HepG2 (cell line): ENCODE results near the gene TACC3. TPM values are rescaled to one million over a fixed set of nuclear protein-coding genes. Genes with fewer than 3 reads are reported as not detected.

ENCODE experiments used
- HDAC1 ChIP-seq: sonication (generic); formaldehyde crosslinking; IDR thresholded peaks from 2 replicates; pipeline ENCODE4 v1.5.1; 2020; ENCODE audit warnings: mild to moderate bottlenecking, missing genetic modification reagents
- MED8 ChIP-seq: sonication (generic); formaldehyde crosslinking; IDR thresholded peaks from 2 replicates; pipeline ENCODE4 v1.8.1; 2023; ENCODE audit warnings: mild to moderate bottlenecking, missing genetic modification reagents; ENCODE audit not compliant: insufficient replicate concordance
- NFKB2 ChIP-seq: sonication (generic); formaldehyde crosslinking; IDR thresholded peaks from 2 replicates; pipeline ENCODE4 v1.4.0; 2020; ENCODE audit warnings: missing genetic modification reagents, borderline replicate concordance
- REL ChIP-seq: sonication (generic); formaldehyde crosslinking; conservative IDR thresholded peaks from 2 replicates; pipeline ENCODE4 v1.8.0; 2022; ENCODE audit warnings: mild to moderate bottlenecking, missing genetic modification reagents, moderate library complexity
- SIX1 ChIP-seq: sonication (generic); formaldehyde crosslinking; IDR thresholded peaks from 2 replicates; pipeline ENCODE4 v1.4.0; 2020; ENCODE audit warnings: missing genetic modification reagents, borderline replicate concordance
- SOX5 ChIP-seq: IDR thresholded peaks from 2 replicates; pipeline ENCODE4 v1.6.1; 2016; ENCODE audit warnings: borderline replicate concordance
- SPEN ChIP-seq: sonication (generic); formaldehyde crosslinking; IDR thresholded peaks from 2 replicates; pipeline ENCODE4 v1.5.1; 2020; ENCODE audit warnings: low read depth, mild to moderate bottlenecking, missing genetic modification reagents
- TAF15 ChIP-seq: fragments of 200-400 bp; formaldehyde crosslinking; IDR thresholded peaks from one replicate; pipeline ENCODE4 v1.6.1; 2018; ENCODE audit warnings: mild to moderate bottlenecking, low read depth, low read length; ENCODE audit not compliant: poor library complexity, severe bottlenecking
- XRCC5 ChIP-seq: fragments of 200-400 bp; formaldehyde crosslinking; optimal IDR thresholded peaks from 2 replicates; pipeline ENCODE3; 2017; ENCODE audit warnings: mild to moderate bottlenecking, low read length
- ZNF224 ChIP-seq: sonication (generic); formaldehyde crosslinking; IDR thresholded peaks from 2 replicates; pipeline ENCODE4 v1.5.0; 2020; ENCODE audit warnings: mild to moderate bottlenecking, missing genetic modification reagents
- ZNF367 ChIP-seq: sonication (generic); formaldehyde crosslinking; IDR thresholded peaks from 2 replicates; pipeline ENCODE4 v1.4.0; 2020; ENCODE audit warnings: missing genetic modification reagents, borderline replicate concordance
- ZNF766 ChIP-seq: sonication (generic); formaldehyde crosslinking; IDR thresholded peaks from 2 replicates; pipeline ENCODE4 v1.5.0; 2020; ENCODE audit warnings: missing genetic modification reagents, borderline replicate concordance
- polyA plus RNA-seq, 8 experiments: library from polyadenylated mRNA; depleted of rRNA in 3 of 8; stranded (reverse) in 7 of 8; unstranded in 1 of 8; fragments of >200 nt; fragmentation: Illumina TruSeq in 4 of 8; extraction: Trizol in 4 of 8; gene quantifications; 2 replicates each; pipeline versions ENCODE4 v1.2.1 to v1.2.3, GENCODE V29; 2011 to 2016; ENCODE audit warnings: low read depth in 4 of 8, missing spikeins in 1 of 8, mixed read lengths in 1 of 8; ENCODE audit not compliant: insufficient read depth in 1 of 8
- total RNA-seq, 5 experiments: library from RNA; depleted of rRNA; stranded (reverse); fragments of >200 nt; fragmentation: Illumina TruSeq; extraction: Trizol; gene quantifications; 2 replicates each; pipeline ENCODE4 v1.2.3, GENCODE V29; 2016; ENCODE audit warnings: low read depth in 1 of 5
- TF ChIP-seq, protein P1 (sequence below): sonication (generic); formaldehyde crosslinking; IDR thresholded peaks from 2 replicates; pipeline ENCODE4 v1.4.0; 2020; ENCODE audit warnings: missing genetic modification reagents
- TF ChIP-seq, protein P2 (sequence below): sonication (generic); formaldehyde crosslinking; IDR thresholded peaks from 2 replicates; pipeline ENCODE4 v1.4.0; 2020; ENCODE audit warnings: missing genetic modification reagents
- TF ChIP-seq, protein P3 (sequence below): fragments of 450-650 bp; IDR thresholded peaks from 2 replicates; pipeline ENCODE4 v1.6.1; 2017
- TF ChIP-seq, protein P4 (sequence below): IDR thresholded peaks from 2 replicates; pipeline ENCODE4 v1.6.1; 2018; ENCODE audit warnings: missing genetic modification reagents, mild to moderate bottlenecking, missing compliant biosample characterization
- TF ChIP-seq, protein P5 (sequence below): sonication (generic); formaldehyde crosslinking; IDR thresholded peaks from 2 replicates; pipeline ENCODE4 v1.4.0; 2020; ENCODE audit warnings: mild to moderate bottlenecking, missing genetic modification reagents
- TF ChIP-seq, protein P6 (sequence below): sonication (generic); formaldehyde crosslinking; IDR thresholded peaks from 2 replicates; pipeline ENCODE4 v1.8.0; 2022; ENCODE audit warnings: mild to moderate bottlenecking, missing genetic modification reagents

The TACC3 gene
- total and polyA plus RNA-seq, 2 of the 13 experiments (the other 11 are each of a cell fraction or from before 2014, with no cell fraction given): 20.3 to 21.2 TPM

DNA sequence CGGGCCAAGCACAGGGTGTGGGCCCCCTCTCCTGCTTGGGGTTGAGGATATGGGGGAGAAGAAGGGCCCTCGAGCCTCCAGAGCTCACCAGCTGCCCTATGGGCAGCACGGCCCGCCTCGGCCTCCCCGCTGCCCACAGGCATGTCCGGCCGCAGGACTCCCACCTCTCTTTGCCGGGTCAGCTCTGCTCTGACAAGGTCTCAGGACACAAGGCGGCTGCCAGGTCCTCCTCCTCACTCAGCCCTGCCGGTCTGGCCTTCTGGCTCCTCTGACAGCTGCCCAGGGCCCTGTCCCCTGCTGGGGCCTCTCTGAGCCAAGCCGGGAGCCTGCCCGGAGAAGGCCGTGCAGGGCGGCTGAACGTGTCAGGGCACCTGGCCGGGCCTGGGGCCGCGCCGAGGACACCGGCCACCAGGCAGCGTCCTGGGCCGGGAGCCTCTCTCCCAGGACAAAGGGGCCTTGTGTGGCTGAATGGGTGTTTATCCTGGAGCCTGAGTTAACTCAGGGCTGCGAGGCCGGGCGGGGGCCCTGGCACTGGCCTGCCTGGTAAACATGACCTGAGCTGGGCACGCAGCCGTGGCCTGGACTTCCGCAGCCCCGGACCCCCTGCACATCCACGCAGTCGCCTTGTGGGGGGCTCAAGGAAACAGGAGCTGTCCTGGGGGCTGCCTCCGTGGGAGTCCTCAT lies 25.7 kb downstream of the TACC3 start (continued):
- TF ChIP-seq, protein P1, sequence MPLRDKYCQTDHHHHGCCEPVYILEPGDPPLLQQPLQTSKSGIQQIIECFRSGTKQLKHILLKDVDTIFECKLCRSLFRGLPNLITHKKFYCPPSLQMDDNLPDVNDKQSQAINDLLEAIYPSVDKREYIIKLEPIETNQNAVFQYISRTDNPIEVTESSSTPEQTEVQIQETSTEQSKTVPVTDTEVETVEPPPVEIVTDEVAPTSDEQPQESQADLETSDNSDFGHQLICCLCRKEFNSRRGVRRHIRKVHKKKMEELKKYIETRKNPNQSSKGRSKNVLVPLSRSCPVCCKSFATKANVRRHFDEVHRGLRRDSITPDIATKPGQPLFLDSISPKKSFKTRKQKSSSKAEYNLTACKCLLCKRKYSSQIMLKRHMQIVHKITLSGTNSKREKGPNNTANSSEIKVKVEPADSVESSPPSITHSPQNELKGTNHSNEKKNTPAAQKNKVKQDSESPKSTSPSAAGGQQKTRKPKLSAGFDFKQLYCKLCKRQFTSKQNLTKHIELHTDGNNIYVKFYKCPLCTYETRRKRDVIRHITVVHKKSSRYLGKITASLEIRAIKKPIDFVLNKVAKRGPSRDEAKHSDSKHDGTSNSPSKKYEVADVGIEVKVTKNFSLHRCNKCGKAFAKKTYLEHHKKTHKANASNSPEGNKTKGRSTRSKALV: peak; percentile 69; the same call in 1 of the 2 replicates
- TF ChIP-seq, protein P2, sequence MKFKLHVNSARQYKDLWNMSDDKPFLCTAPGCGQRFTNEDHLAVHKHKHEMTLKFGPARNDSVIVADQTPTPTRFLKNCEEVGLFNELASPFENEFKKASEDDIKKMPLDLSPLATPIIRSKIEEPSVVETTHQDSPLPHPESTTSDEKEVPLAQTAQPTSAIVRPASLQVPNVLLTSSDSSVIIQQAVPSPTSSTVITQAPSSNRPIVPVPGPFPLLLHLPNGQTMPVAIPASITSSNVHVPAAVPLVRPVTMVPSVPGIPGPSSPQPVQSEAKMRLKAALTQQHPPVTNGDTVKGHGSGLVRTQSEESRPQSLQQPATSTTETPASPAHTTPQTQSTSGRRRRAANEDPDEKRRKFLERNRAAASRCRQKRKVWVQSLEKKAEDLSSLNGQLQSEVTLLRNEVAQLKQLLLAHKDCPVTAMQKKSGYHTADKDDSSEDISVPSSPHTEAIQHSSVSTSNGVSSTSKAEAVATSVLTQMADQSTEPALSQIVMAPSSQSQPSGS (CRISPR knock-in tag): no peak
- TF ChIP-seq SPEN (peak; percentile 49; the same call in 1 of the 2 replicates), TAF15 (peak; percentile 77), SIX1 (CRISPR knock-in tag) (no peak), ZNF367 (CRISPR knock-in tag) (0 out of 2 replicates have a peak, but pooled peaks have one; percentile 46), REL (CRISPR knock-in tag) (no peak), MED8 (CRISPR knock-in tag) (peak; percentile 51), NFKB2 (CRISPR knock-in tag) (peak; percentile 78), HDAC1 (CRISPR knock-in tag) (peak; percentile 78), ZNF224 (CRISPR knock-in tag) (peak; percentile 60; the same call in 1 of the 2 replicates), XRCC5 (peak; percentile 87), SOX5 (CRISPR knock-in tag) (peak; percentile 24; the same call in 1 of the 2 replicates), ZNF766 (peak; percentile 48; the same call in 1 of the 2 replicates)
- TF ChIP-seq, protein P3, sequence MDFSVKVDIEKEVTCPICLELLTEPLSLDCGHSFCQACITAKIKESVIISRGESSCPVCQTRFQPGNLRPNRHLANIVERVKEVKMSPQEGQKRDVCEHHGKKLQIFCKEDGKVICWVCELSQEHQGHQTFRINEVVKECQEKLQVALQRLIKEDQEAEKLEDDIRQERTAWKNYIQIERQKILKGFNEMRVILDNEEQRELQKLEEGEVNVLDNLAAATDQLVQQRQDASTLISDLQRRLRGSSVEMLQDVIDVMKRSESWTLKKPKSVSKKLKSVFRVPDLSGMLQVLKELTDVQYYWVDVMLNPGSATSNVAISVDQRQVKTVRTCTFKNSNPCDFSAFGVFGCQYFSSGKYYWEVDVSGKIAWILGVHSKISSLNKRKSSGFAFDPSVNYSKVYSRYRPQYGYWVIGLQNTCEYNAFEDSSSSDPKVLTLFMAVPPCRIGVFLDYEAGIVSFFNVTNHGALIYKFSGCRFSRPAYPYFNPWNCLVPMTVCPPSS: no peak
- TF ChIP-seq, protein P4, sequence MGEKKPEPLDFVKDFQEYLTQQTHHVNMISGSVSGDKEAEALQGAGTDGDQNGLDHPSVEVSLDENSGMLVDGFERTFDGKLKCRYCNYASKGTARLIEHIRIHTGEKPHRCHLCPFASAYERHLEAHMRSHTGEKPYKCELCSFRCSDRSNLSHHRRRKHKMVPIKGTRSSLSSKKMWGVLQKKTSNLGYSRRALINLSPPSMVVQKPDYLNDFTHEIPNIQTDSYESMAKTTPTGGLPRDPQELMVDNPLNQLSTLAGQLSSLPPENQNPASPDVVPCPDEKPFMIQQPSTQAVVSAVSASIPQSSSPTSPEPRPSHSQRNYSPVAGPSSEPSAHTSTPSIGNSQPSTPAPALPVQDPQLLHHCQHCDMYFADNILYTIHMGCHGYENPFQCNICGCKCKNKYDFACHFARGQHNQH (CRISPR knock-in tag): peak; percentile 22; the same call in 1 of the 2 replicates
- TF ChIP-seq, protein P5, sequence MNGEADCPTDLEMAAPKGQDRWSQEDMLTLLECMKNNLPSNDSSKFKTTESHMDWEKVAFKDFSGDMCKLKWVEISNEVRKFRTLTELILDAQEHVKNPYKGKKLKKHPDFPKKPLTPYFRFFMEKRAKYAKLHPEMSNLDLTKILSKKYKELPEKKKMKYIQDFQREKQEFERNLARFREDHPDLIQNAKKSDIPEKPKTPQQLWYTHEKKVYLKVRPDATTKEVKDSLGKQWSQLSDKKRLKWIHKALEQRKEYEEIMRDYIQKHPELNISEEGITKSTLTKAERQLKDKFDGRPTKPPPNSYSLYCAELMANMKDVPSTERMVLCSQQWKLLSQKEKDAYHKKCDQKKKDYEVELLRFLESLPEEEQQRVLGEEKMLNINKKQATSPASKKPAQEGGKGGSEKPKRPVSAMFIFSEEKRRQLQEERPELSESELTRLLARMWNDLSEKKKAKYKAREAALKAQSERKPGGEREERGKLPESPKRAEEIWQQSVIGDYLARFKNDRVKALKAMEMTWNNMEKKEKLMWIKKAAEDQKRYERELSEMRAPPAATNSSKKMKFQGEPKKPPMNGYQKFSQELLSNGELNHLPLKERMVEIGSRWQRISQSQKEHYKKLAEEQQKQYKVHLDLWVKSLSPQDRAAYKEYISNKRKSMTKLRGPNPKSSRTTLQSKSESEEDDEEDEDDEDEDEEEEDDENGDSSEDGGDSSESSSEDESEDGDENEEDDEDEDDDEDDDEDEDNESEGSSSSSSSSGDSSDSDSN (CRISPR knock-in tag): peak; percentile 100
- TF ChIP-seq, protein P6, sequence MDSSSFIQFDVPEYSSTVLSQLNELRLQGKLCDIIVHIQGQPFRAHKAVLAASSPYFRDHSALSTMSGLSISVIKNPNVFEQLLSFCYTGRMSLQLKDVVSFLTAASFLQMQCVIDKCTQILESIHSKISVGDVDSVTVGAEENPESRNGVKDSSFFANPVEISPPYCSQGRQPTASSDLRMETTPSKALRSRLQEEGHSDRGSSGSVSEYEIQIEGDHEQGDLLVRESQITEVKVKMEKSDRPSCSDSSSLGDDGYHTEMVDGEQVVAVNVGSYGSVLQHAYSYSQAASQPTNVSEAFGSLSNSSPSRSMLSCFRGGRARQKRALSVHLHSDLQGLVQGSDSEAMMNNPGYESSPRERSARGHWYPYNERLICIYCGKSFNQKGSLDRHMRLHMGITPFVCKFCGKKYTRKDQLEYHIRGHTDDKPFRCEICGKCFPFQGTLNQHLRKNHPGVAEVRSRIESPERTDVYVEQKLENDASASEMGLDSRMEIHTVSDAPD: peak; percentile 76
